Subcutaneous adipose tissue (tissue), 4 donors: ENCODE measurements around the gene PPP2R1A. TPM values are rescaled to one million over a fixed set of nuclear protein-coding genes. Genes with fewer than 3 reads are reported as not detected.

Source experiments
- CTCF ChIP-seq: fragments of 450-650 bp; IDR thresholded peaks from one replicate; pipeline ENCODE4 v1.5.1; 2016; ENCODE audit warnings: low read depth, mild to moderate bottlenecking, control low read depth, antibody characterized with exemption, moderate library complexity
- total RNA-seq, 4 donors: library from RNA; depleted of rRNA; stranded (reverse); fragments of >200 nt; gene quantifications; one replicate each; pipeline ENCODE4 v1.1.0, GENCODE V29; 2016

Gene PPP2R1A
- total RNA-seq, 4 donors from 2014 or later = 113 to 186 (median 127) TPM

- no peak for TF ChIP-seq CTCF
Measured at GRCh38 chr19:52258426-52258825, 68.6 kb downstream of the PPP2R1A start.

GRCh38 chr19:52269338-52270261 is 79.7 kb downstream of the PPP2R1A start, which contains the start of gene ZNF766:
TSS of gene ZNF766 (plus strand) at chr19:52269587. CDS start at chr19:52269614, 27 bp downstream.
- no peak for TF ChIP-seq CTCF

- no peak for TF ChIP-seq CTCF
Measured at GRCh38 chr19:52270266-52270885, 80.5 kb downstream of the PPP2R1A start.

- TF ChIP-seq CTCF = no peak
Measured at GRCh38 chr19:52273301-52273700, 83.4 kb downstream of the PPP2R1A start.

DNA sequence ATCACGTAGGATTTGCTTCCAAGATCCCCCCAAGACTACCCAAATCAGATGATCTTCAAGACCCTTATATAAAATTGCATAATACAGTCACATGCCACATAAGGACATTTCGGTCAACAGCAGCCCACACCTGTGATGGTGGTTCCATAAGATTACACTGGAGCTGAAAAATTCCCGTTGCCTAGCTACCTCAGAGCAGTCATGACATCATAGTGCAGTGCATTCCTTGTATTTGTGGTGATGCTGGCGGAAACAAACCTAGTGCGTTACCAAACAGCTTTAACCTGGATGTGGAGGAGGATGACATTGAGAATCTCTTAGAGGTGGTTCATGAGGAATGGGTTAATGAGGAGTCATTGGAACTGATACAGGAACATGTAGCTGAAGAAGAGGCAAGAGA is 84.3 kb downstream of the PPP2R1A start:
- no peak for TF ChIP-seq CTCF

DNA sequence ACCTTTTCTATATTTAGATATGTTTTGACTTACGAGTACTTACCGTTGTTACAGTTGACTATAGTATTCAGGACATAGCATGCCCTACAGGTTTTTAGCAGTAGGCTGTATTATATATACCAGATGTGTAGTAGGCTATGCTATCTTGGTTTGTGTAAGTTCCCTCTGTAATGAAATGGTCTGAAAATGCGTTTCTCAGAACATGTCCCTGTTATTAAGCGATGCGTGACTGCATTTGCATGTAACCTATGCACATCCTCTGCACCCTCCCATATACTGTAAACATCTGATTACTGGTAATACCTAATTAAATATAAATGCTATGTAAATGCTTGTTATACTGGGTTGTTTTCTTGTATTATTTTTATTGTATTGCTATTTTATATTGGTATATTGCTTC is 86.1 kb downstream of the PPP2R1A start:
- TF ChIP-seq CTCF = no peak

DNA sequence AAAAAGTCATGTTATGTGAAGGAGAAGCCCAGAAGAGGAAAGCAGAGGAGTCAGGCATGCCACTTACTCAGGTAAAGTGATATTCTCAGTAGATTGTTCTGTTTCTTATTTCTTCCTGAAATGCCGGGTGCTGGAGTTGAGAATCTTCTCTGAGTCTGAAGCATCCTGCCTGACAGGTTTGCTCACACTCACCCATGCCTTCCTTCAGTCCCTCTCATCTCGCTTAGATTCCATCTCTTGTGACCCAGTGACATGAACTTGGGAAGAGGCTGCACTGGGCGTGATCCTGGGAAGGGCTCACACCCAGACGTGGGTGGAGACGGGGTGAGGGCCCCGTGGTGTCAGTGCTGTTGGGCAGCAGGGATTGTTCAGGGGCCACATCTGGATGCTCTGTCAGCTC is 87.6 kb downstream of the PPP2R1A start:
- TF ChIP-seq CTCF = no peak
